GM03348 (cell line): ENCODE measurements around the gene PAFAH1B2.
"Not testable (repeated sequence)": the region's sequence is repeated elsewhere in the genome, so short reads cannot be mapped to it uniquely, and the experiment has no call there.

Source experiments
- DNase-seq: peaks from one replicate; pipeline ENCODE4 v3.0.0; 2012; ENCODE audit warnings: low spot score

The PAFAH1B2 gene

GRCh38 chr11:117127171-117127901 lies 16.8 kb upstream of the PAFAH1B2 start:
- DNase-seq, result no peak

- no peak for DNase-seq
Observed at GRCh38 chr11:117128289-117128688, 15.8 kb upstream of the PAFAH1B2 start.

- not testable (repeated sequence) for DNase-seq
Observed at GRCh38 chr11:117130396-117130795, 13.7 kb upstream of the PAFAH1B2 start.

GRCh38 chr11:117130879-117131278 lies 13.2 kb upstream of the PAFAH1B2 start:
- no peak for DNase-seq

GRCh38 chr11:117134431-117134830 lies 9.7 kb upstream of the PAFAH1B2 start:
- DNase-seq, result no peak

GRCh38 chr11:117134979-117135378 lies 9.1 kb upstream of the PAFAH1B2 start:
- not testable (repeated sequence) for DNase-seq

- not testable (repeated sequence) for DNase-seq
Observed at GRCh38 chr11:117137223-117138086, 6.6 kb upstream of the PAFAH1B2 start.

- DNase-seq, result peak; percentile 65
Observed at GRCh38 chr11:117143390-117143789, 697 bp upstream of the PAFAH1B2 start.

- DNase-seq, result peak; percentile 86
Observed at GRCh38 chr11:117144477-117145392, 648 bp downstream of the PAFAH1B2 start.

- peak; percentile 75 for DNase-seq
Observed at GRCh38 chr11:117145393-117145761, 1.3 kb downstream of the PAFAH1B2 start.

- no peak for DNase-seq
Observed at GRCh38 chr11:117146521-117146920, 2.4 kb downstream of the PAFAH1B2 start.

GRCh38 chr11:117152066-117152465 lies 8.0 kb downstream of the PAFAH1B2 start:
- DNase-seq, result no peak

GRCh38 chr11:117154468-117154867 lies 10.4 kb downstream of the PAFAH1B2 start:
- DNase-seq, result no peak

GRCh38 chr11:117157507-117157906 lies 13.4 kb downstream of the PAFAH1B2 start:
- no peak for DNase-seq

- no peak for DNase-seq
Observed at GRCh38 chr11:117159892-117160291, 15.8 kb downstream of the PAFAH1B2 start.

- no peak for DNase-seq
Observed at GRCh38 chr11:117160826-117161225, 16.7 kb downstream of the PAFAH1B2 start.

- no peak for DNase-seq
Observed at GRCh38 chr11:117166491-117166890, 22.4 kb downstream of the PAFAH1B2 start.

GRCh38 chr11:117169736-117170135 lies 25.6 kb downstream of the PAFAH1B2 start:
- no peak for DNase-seq

GRCh38 chr11:117170210-117170609 lies 26.1 kb downstream of the PAFAH1B2 start:
- no peak for DNase-seq

- no peak for DNase-seq
Observed at GRCh38 chr11:117171007-117171403, 26.9 kb downstream of the PAFAH1B2 start.

GRCh38 chr11:117171404-117172061 lies 27.4 kb downstream of the PAFAH1B2 start:
- DNase-seq, result peak; percentile 36
